GM21576 (cell line): ENCODE measurements around the gene TOX2.

ENCODE experiments used
- ATAC-seq: cut with Tn5 transposase; IDR thresholded peaks from one replicate; pipeline ENCODE4 v1.9.1; 2021; ENCODE audit warnings: mild to moderate bottlenecking, moderate library complexity; ENCODE audit not compliant: unreplicated experiment

Gene TOX2

GRCh38 chr20:44016525-44016924 lies 101.9 kb downstream of the TOX2 start:
- ATAC-seq, result no peak

- no peak for ATAC-seq
These were observed 102.6 kb downstream of the TOX2 start for GRCh38 chr20:44017211-44017610.

GRCh38 chr20:44017905-44018258 lies 103.2 kb downstream of the TOX2 start:
- ATAC-seq, result no peak

GRCh38 chr20:44018259-44018941 lies 103.7 kb downstream of the TOX2 start:
- ATAC-seq, result no peak

- no peak for ATAC-seq
These were observed 104.4 kb downstream of the TOX2 start for GRCh38 chr20:44018942-44019637.

- no peak for ATAC-seq
These were observed 105.1 kb downstream of the TOX2 start for GRCh38 chr20:44019638-44020335.

GRCh38 chr20:44020406-44021148 lies 105.9 kb downstream of the TOX2 start:
- ATAC-seq, result no peak

GRCh38 chr20:44021186-44021585 lies 106.5 kb downstream of the TOX2 start:
- no peak for ATAC-seq

GRCh38 chr20:44021900-44022299 lies 107.2 kb downstream of the TOX2 start:
- no peak for ATAC-seq

GRCh38 chr20:44022464-44022863 lies 107.8 kb downstream of the TOX2 start:
- no peak for ATAC-seq

GRCh38 chr20:44023515-44024371 lies 109.1 kb downstream of the TOX2 start:
- ATAC-seq, result no peak

GRCh38 chr20:44024820-44025580 lies 110.3 kb downstream of the TOX2 start:
- no peak for ATAC-seq

- ATAC-seq, result no peak
These were observed 111.1 kb downstream of the TOX2 start for GRCh38 chr20:44025756-44026155.

- ATAC-seq, result no peak
These were observed 112.1 kb downstream of the TOX2 start for GRCh38 chr20:44026647-44027342.

- no peak for ATAC-seq
These were observed 112.8 kb downstream of the TOX2 start for GRCh38 chr20:44027343-44028002.

GRCh38 chr20:44028003-44028730 lies 113.5 kb downstream of the TOX2 start:
- ATAC-seq, result no peak

GRCh38 chr20:44028868-44029847 lies 114.5 kb downstream of the TOX2 start:
- peak; percentile 78 for ATAC-seq
